T-helper 2 cell treated with Interferon-gamma antibody and Interleukin-4, amounts not matched to agents 100 ng/mL and 5 ng/mL, for 36 hours (primary cell): ENCODE measurements around the gene TRABD2B. TPM values are rescaled to one million over a fixed set of nuclear protein-coding genes. Genes with fewer than 3 reads are reported as not detected.

Experiments
- intact Hi-C: fragments of 100-400 bp; cut with micrococcal nuclease; formaldehyde crosslinking; loops from one replicate; pipeline ENCODE4 v1.15.1; 2023
- total RNA-seq: library from RNA; stranded (reverse); gene quantifications from 2 replicates; pipeline ENCODE4 v1.2.3, GENCODE V29; 2022

TRABD2B gene
- total RNA-seq, 1 donor from 2014 or later, result not detected

- intact Hi-C loops, result no loop called here
Observed at GRCh38 chr1:47993881-47994625, 3.1 kb downstream of the TRABD2B start.

GRCh38 chr1:47993416-47993740 lies 3.8 kb downstream of the TRABD2B start:
- intact Hi-C loops, result no loop called here

- intact Hi-C loops, result no loop called here
Observed at GRCh38 chr1:47992720-47993415, 4.3 kb downstream of the TRABD2B start.

- intact Hi-C loops, result no loop called here
Observed at GRCh38 chr1:47991673-47992072, 5.5 kb downstream of the TRABD2B start.

- intact Hi-C loops, result no loop called here
Observed at GRCh38 chr1:47991187-47991586, 6.0 kb downstream of the TRABD2B start.

GRCh38 chr1:47990286-47990685 lies 6.9 kb downstream of the TRABD2B start:
- intact Hi-C loops, result no loop called here

- intact Hi-C loops, result no loop called here
Observed at GRCh38 chr1:47987601-47988000, 9.6 kb downstream of the TRABD2B start.

GRCh38 chr1:47986761-47987200 lies 10.4 kb downstream of the TRABD2B start:
- intact Hi-C loops, result no loop called here

- intact Hi-C loops, result no loop called here
Observed at GRCh38 chr1:47985018-47985417, 12.2 kb downstream of the TRABD2B start.

- intact Hi-C loops, result no loop called here
Observed at GRCh38 chr1:47984175-47984789, 12.9 kb downstream of the TRABD2B start.

- intact Hi-C loops, result no loop called here
Observed at GRCh38 chr1:47983691-47984090, 13.5 kb downstream of the TRABD2B start.

GRCh38 chr1:47981667-47982350 lies 15.4 kb downstream of the TRABD2B start:
- intact Hi-C loops, result no loop called here

GRCh38 chr1:47980501-47980900 lies 16.7 kb downstream of the TRABD2B start:
- intact Hi-C loops, result no loop called here

GRCh38 chr1:47979724-47980123 lies 17.5 kb downstream of the TRABD2B start:
- intact Hi-C loops, result no loop called here

GRCh38 chr1:47978486-47978885 lies 18.7 kb downstream of the TRABD2B start:
- intact Hi-C loops, result no loop called here

- intact Hi-C loops, result no loop called here
Observed at GRCh38 chr1:47976728-47977127, 20.5 kb downstream of the TRABD2B start.

- intact Hi-C loops, result no loop called here
Observed at GRCh38 chr1:47976267-47976666, 20.9 kb downstream of the TRABD2B start.

GRCh38 chr1:47975302-47975921 lies 21.8 kb downstream of the TRABD2B start:
- intact Hi-C loops, result no loop called here

GRCh38 chr1:47972864-47973432 lies 24.2 kb downstream of the TRABD2B start:
- intact Hi-C loops, result no loop called here

- intact Hi-C loops, result no loop called here
Observed at GRCh38 chr1:47971385-47972160, 25.6 kb downstream of the TRABD2B start.
